Prostate gland (tissue), 2 donors: ENCODE results near the gene COG2. TPM values are rescaled to one million over a fixed set of nuclear protein-coding genes. Genes with fewer than 3 reads are reported as not detected.

Experiments
- DNase-seq: peaks from one replicate; pipeline ENCODE4 v3.0.0-alpha.2; 2019; ENCODE audit warnings: low spot score
- H3K27ac ChIP-seq, 2 donors: fragments of 200-600 bp; sonication (generic); 2 replicates each; pipeline ENCODE4 v1.5.1; 2017 to 2019
- H3K27me3 ChIP-seq: fragments of 200-600 bp; sonication (generic); replicated peaks from 2 replicates; pipeline ENCODE4 v1.5.1; 2019; ENCODE audit not compliant: insufficient read depth
- H3K36me3 ChIP-seq, 2 donors: fragments of 200-600 bp; sonication (generic); 1 replicate in 1 of 2; 2 replicates in 1 of 2; pipeline versions ENCODE4 v1.5.1 to v1.8.1; 2017 to 2019
- H3K4me1 ChIP-seq: fragments of 200-600 bp; sonication (generic); replicated peaks from 2 replicates; pipeline ENCODE4 v1.5.1; 2019
- H3K4me3 ChIP-seq, 2 donors: fragments of 200-600 bp; sonication (generic); 2 replicates each; pipeline ENCODE4 v1.5.1; 2017 to 2019
- H3K9me3 ChIP-seq: fragments of 200-600 bp; sonication (generic); 2 replicates; pipeline ENCODE4 v1.5.1; 2017
- CTCF ChIP-seq, 4 experiments: fragments of 200-600 bp in 2 of 4; fragments of 450-650 bp in 2 of 4; sonication (generic) in 2 of 4; IDR thresholded peaks; 1 replicate in 3 of 4; 2 replicates in 1 of 4; pipeline ENCODE4 v1.5.1; 2016 to 2019; ENCODE audit warnings: antibody characterized with exemption in 4 of 4, mild to moderate bottlenecking in 2 of 4, moderate library complexity in 2 of 4
- POLR2A ChIP-seq: fragments of 450-650 bp; IDR thresholded peaks from one replicate; pipeline ENCODE4 v1.6.1; 2016; ENCODE audit warnings: antibody characterized with exemption, mild to moderate bottlenecking
- POLR2AphosphoS5 ChIP-seq: sonication (generic); formaldehyde crosslinking; IDR thresholded peaks from one replicate; pipeline ENCODE4 v1.6.1; 2017; ENCODE audit warnings: antibody characterized with exemption
- WGBS: methylation state at CpG from one replicate; pipeline ENCODE4 v1.1.5; 2018; 5-methylcytosine and 5-hydroxymethylcytosine counted together
- intact Hi-C: fragments of 100-400 bp; cut with DNase I; formaldehyde crosslinking; loops from one replicate; pipeline ENCODE4 v1.14.2; 2022
- total RNA-seq, 2 donors: library from RNA; depleted of rRNA; stranded (reverse); fragments of >200 nt; gene quantifications; one replicate each; pipeline ENCODE4 v1.1.0, GENCODE V29; 2016

The COG2 gene
- total RNA-seq, 2 donors from 2014 or later, result 26.1 to 32.8 TPM

DNA sequence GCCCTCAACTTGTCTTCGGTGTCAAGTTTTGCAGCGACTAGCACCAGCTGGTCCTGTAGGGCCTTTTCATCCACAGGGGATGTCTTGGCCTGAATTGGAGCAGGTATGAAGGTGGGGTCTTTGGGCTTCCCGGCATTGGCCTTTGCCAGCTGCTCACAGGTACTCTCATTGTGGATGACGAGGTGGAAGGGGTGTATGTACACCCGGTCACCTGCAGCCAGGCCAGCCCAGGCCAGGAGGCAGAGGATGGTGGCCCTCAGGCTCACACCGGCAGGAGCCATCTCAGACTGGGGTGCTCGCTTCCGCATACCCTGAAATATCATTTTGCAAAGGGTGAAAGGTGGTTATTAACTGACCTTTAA lies 68.2 kb downstream of the COG2 start:
- Histone ChIP-seq H3K4me1 (no peaks in the 10 kb centered on the region), H3K27ac (no peak overlapping the region), H3K27me3 (no peaks in the 10 kb centered on the region), H3K36me3 (no peaks in the 10 kb centered on the region), H3K4me3 (no peak overlapping the region), H3K9me3 (no peaks in the 10 kb centered on the region)
- no peak for TF ChIP-seq CTCF (IDR thresholded peaks at IDR 0.05)
- no peak for DNase-seq
- intact Hi-C loops, result no loop called here
- 89% methylated on average over 8 of the region's 8 CpGs for WGBS

GRCh38 chr1:230711245-230711644 lies 69.0 kb downstream of the COG2 start:
- Histone ChIP-seq H3K27ac (no peak overlapping the region), H3K36me3 (no peaks in the 10 kb centered on the region), H3K4me3 (no peak overlapping the region), H3K9me3 (no peaks in the 10 kb centered on the region), H3K4me1 (no peaks in the 10 kb centered on the region), H3K27me3 (no peaks in the 10 kb centered on the region)
- no peak for DNase-seq
- no peak for TF ChIP-seq POLR2A
- no peak for TF ChIP-seq POLR2AphosphoS5
- no peak for TF ChIP-seq CTCF (IDR thresholded peaks at IDR 0.05)
- WGBS, result 87% methylated on average over 3 of the region's 3 CpGs
- intact Hi-C loops, result no loop called here

DNA sequence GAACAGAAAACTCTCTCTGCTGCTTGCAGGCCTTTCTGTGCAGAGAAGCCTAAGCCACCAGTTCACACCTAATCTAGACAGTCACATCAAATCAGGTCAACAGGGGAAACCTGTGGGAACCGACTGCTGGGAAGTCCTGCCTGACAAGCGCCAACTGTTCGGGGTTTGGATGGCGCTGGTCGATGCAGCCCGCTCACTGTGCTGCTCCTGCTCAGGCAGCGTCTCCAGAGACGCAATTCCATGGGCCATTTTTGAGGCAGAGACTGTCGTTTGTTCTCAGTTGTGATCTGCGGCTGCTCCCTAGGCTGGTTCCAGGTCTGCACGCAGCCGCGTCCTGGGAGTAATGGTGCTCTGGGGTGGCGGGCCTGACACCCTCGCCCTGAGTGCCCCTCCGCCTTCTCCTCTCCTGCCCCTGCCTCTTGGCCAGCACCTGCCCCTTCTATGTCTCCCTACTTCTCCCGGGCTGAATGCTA lies 70.2 kb downstream of the COG2 start:
- H3K4me1 ChIP-seq, result no peaks in the 10 kb centered on the region
- intact Hi-C loops, result no loop called here
- no peak for DNase-seq
- TF ChIP-seq CTCF (IDR thresholded peaks at IDR 0.05) (no peak), POLR2AphosphoS5 (no peak), POLR2A (no peak)
- H3K4me3 ChIP-seq, result no peak overlapping the region
- 95% methylated on average over 17 of the region's 17 CpGs for WGBS
- no peaks in the 10 kb centered on the region for H3K9me3 ChIP-seq
- no peak overlapping the region for H3K27ac ChIP-seq
- no peaks in the 10 kb centered on the region for H3K27me3 ChIP-seq
- no peaks in the 10 kb centered on the region for H3K36me3 ChIP-seq

GRCh38 chr1:230713138-230713537 lies 70.9 kb downstream of the COG2 start:
- TF ChIP-seq POLR2AphosphoS5, result no peak
- TF ChIP-seq POLR2A, result no peak
- Histone ChIP-seq H3K27me3 (no peaks in the 10 kb centered on the region), H3K4me3 (no peak overlapping the region), H3K9me3 (no peaks in the 10 kb centered on the region), H3K27ac (no peak overlapping the region), H3K4me1 (no peaks in the 10 kb centered on the region), H3K36me3 (no peaks in the 10 kb centered on the region)
- 87% methylated on average over 7 of the region's 7 CpGs for WGBS
- DNase-seq, result no peak
- intact Hi-C loops, result no loop called here

DNA sequence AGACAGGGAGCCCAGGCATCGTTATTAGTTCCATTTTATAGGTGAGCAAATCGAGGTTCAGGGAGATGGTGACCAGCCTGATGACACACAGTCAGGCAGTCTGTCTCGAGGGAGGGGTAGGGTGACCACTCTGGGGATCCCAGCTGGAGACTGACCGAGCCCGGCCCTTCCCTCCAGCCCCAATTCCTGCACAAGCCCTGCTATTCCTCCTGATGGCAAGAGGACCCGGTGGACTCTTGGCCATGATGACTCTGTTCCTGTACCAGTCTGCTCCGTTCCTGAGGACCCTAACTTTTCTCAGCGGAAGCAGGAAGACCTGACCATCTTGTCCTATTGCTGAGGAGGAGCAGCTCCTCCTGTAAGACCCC lies 71.2 kb downstream of the COG2 start:
- Histone ChIP-seq H3K9me3 (no peaks in the 10 kb centered on the region), H3K4me3 (no peak overlapping the region), H3K36me3 (no peaks in the 10 kb centered on the region), H3K4me1 (no peaks in the 10 kb centered on the region), H3K27ac (peak overlapping the region in 1 of 2 donors; percentile 2), H3K27me3 (no peaks in the 10 kb centered on the region)
- intact Hi-C loops, result no loop called here
- TF ChIP-seq POLR2A (no peak), POLR2AphosphoS5 (no peak), CTCF (IDR thresholded peaks at IDR 0.05) (no peak)
- 86% methylated on average over 8 of the region's 8 CpGs for whole genome bisulfite sequencing
- no peak for DNase-seq
